ENCODE measurements around the gene CEACAM3. TPM values are rescaled to one million over a fixed set of nuclear protein-coding genes. Genes with fewer than 3 reads are reported as not detected.
A peak's percentile ranks its signal among the peaks of the same experiment; 100 is the strongest.

CEACAM3 gene
- total RNA-seq, 4 donors from 2014 or later = not detected

DNA sequence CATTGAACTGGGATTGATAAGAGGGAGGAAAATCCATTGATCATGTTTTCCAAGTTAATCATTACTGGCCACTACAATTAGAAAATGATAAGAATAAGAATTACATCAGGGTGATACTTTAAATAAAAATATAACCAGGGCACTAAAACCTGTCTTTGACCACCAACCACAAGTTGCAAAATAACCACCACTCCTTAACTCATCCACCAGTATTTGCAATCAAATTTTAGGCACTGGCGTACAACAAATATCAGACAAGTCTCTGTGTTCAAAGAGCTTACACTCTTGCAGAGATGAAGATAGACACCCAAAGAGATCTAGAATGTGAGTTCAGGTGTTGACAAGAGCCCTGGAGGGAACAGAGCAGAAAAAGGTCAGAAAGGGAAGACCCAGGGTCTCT, 514 bp downstream of the CEACAM3 start:
- H3K9me3 ChIP-seq = no peaks in the 10 kb centered on the region
- no peaks in the 10 kb centered on the region for H3K36me3 ChIP-seq
- no peak overlapping the region for H3K4me3 ChIP-seq
- no peak for TF ChIP-seq CTCF (IDR thresholded peaks at IDR 0.05)
- TF ChIP-seq POLR2A (IDR thresholded peaks at IDR 0.05) = no peak
- peaks cover 0 to under 1% (median 0%) of the 10 kb centered on the region in 4 donors for H3K4me1 ChIP-seq
- H3K27ac ChIP-seq = no peak overlapping the region
- no peak for DNase-seq
- no peaks in the 10 kb centered on the region for H3K27me3 ChIP-seq

- DNase-seq = no peak
- Histone ChIP-seq H3K9me3 (no peaks in the 10 kb centered on the region), H3K27ac (no peak overlapping the region), H3K27me3 (no peaks in the 10 kb centered on the region), H3K4me3 (no peak overlapping the region), H3K4me1 (peaks cover 0 to 8% (median 0%) of the 10 kb centered on the region in 4 donors), H3K36me3 (no peaks in the 10 kb centered on the region)
- TF ChIP-seq CTCF (IDR thresholded peaks at IDR 0.05) (no peak), POLR2A (IDR thresholded peaks at IDR 0.05) (no peak)
These were observed 3.1 kb downstream of the CEACAM3 start for GRCh38 chr19:41799444-41800000.

GRCh38 chr19:41801031-41801430, 4.6 kb downstream of the CEACAM3 start:
- no peak for TF ChIP-seq CTCF (IDR thresholded peaks at IDR 0.05)
- no peak for TF ChIP-seq POLR2A (IDR thresholded peaks at IDR 0.05)
- H3K4me3 ChIP-seq = no peak overlapping the region

DNA sequence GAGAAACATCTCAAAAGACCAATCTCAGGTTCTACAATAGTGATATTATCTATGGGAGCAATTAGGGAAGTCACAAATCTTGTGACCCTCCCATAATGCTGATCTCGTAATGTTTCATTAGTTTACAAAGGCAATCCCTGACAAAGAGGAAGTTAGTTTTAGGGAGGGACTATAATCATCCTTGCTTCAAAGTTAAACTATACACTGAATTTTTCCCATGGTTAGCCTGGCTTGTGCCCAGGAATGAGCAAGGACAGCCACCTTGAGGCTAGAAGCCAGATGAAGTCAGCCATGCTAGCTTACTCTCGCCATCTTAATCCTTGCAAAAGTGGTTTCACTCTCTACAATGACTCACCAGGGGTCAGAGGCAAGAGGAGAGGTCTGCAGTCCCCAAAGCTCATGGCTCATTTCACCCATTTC, 5.4 kb downstream of the CEACAM3 start:
- Histone ChIP-seq H3K9me3 (no peaks in the 10 kb centered on the region), H3K27me3 (no peaks in the 10 kb centered on the region), H3K4me1 (peaks cover 0 to 8% (median 0%) of the 10 kb centered on the region in 4 donors), H3K27ac (peak overlapping the region in 1 of 4 donors; percentile 39), H3K4me3 (no peak overlapping the region), H3K36me3 (no peaks in the 10 kb centered on the region)
- DNase-seq = no peak
- no peak for TF ChIP-seq POLR2A (IDR thresholded peaks at IDR 0.05)
- no peak for TF ChIP-seq CTCF (IDR thresholded peaks at IDR 0.05)

More at GRCh38 chr19:41801031-41801430, 4.6 kb downstream of the CEACAM3 start:
- no peak for DNase-seq
- no peak overlapping the region for H3K27ac ChIP-seq
- peaks cover 0 to 8% (median 0%) of the 10 kb centered on the region in 4 donors for H3K4me1 ChIP-seq
- H3K36me3 ChIP-seq = no peaks in the 10 kb centered on the region
- no peaks in the 10 kb centered on the region for H3K9me3 ChIP-seq
- H3K27me3 ChIP-seq = no peaks in the 10 kb centered on the region

GRCh38 chr19:41802770-41803169, 6.4 kb downstream of the CEACAM3 start:
- peak in 1 of 3 donors; percentile 30 for DNase-seq
- H3K36me3 ChIP-seq = no peaks in the 10 kb centered on the region
- TF ChIP-seq POLR2A (IDR thresholded peaks at IDR 0.05) (no peak), CTCF (IDR thresholded peaks at IDR 0.05) (no peak)
- H3K4me3 ChIP-seq = no peak overlapping the region
- H3K27me3 ChIP-seq = no peaks in the 10 kb centered on the region
- H3K4me1 ChIP-seq = peaks cover 0 to 8% (median 0%) of the 10 kb centered on the region in 4 donors
- H3K27ac ChIP-seq = peak overlapping the region in 1 of 4 donors; percentile 31
- H3K9me3 ChIP-seq = no peaks in the 10 kb centered on the region

Measured in Peyer's patch (tissue), 4 donors.